GM23338 (cell line): ENCODE data around the gene FGD4.

ENCODE experiments used
- CREB1 ChIP-seq: fragments of 250-450 bp; sonication (Bioruptor Pico); IDR thresholded peaks from 2 replicates; pipeline ENCODE4 v1.5.0; 2020; ENCODE audit warnings: low read depth, mild to moderate bottlenecking, moderate library complexity
- EZH2 ChIP-seq: fragments of 200-600 bp; sonication (generic); IDR thresholded peaks from one replicate; pipeline ENCODE4 v1.8.0; 2017; ENCODE audit warnings: antibody characterized with exemption, mild to moderate bottlenecking, low read depth; ENCODE audit not compliant: unreplicated experiment
- EZH2phosphoT487 ChIP-seq: fragments of 200-600 bp; sonication (generic); IDR thresholded peaks from one replicate; pipeline ENCODE4 v1.8.1; 2018; ENCODE audit warnings: antibody characterized with exemption; ENCODE audit not compliant: unreplicated experiment
- JUNB ChIP-seq: IDR thresholded peaks from one replicate; pipeline ENCODE4 v1.6.1; 2016; ENCODE audit warnings: antibody characterized with exemption; ENCODE audit not compliant: unreplicated experiment
- NANOG ChIP-seq: IDR thresholded peaks from 2 replicates; pipeline ENCODE4 v1.6.1; 2016; ENCODE audit warnings: antibody characterized with exemption, borderline replicate concordance
- POLR2AphosphoS5 ChIP-seq: IDR thresholded peaks from 2 replicates; pipeline ENCODE4 v1.6.1; 2016; ENCODE audit warnings: antibody characterized with exemption, low read depth
- ZNF331 ChIP-seq: fragments of 250-450 bp; sonication (Bioruptor Pico); IDR thresholded peaks from 2 replicates; pipeline ENCODE4 v1.5.0; 2020; ENCODE audit warnings: low read depth, mild to moderate bottlenecking, moderate library complexity
- TF ChIP-seq, protein P1 (sequence below), 2 experiments: fragments of 200-600 bp in 1 of 2; sonication (generic) in 1 of 2; conservative IDR thresholded peaks; 2 replicates each; pipeline versions ENCODE4 v1.5.1 to v1.6.1; 2016 to 2017; ENCODE audit warnings: antibody characterized with exemption in 2 of 2, low read depth in 2 of 2, mild to moderate bottlenecking in 2 of 2, moderate library complexity in 1 of 2
- TF ChIP-seq, protein P2 (sequence below): IDR thresholded peaks from 2 replicates; pipeline ENCODE4 v1.6.1; 2016; ENCODE audit warnings: antibody characterized with exemption
- TF ChIP-seq, protein P3 (sequence below): IDR thresholded peaks from one replicate; pipeline ENCODE4 v1.6.1; 2018; ENCODE audit warnings: antibody characterized with exemption; ENCODE audit not compliant: unreplicated experiment

DNA sequence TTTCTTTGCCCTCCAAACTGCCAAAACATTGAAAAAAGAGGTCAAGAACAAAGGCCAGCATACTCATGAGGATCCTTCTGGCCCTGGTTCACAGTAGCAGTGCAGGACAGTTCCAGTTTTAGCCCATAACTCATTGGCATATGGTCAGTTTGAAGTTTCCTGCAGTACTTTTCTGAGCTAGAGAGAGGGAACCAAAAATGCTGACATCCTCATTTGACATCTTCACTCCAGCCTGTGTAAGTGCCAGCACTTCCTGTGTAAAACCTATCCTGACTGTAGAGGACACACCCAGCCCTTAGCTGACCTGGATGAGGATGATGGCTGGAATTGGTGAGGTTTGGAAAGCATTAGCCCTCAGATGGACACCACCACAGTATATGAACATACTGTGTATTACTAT lies 84.1 kb downstream of the FGD4 start:
- TF ChIP-seq EZH2: no peak
- TF ChIP-seq, protein P1, sequence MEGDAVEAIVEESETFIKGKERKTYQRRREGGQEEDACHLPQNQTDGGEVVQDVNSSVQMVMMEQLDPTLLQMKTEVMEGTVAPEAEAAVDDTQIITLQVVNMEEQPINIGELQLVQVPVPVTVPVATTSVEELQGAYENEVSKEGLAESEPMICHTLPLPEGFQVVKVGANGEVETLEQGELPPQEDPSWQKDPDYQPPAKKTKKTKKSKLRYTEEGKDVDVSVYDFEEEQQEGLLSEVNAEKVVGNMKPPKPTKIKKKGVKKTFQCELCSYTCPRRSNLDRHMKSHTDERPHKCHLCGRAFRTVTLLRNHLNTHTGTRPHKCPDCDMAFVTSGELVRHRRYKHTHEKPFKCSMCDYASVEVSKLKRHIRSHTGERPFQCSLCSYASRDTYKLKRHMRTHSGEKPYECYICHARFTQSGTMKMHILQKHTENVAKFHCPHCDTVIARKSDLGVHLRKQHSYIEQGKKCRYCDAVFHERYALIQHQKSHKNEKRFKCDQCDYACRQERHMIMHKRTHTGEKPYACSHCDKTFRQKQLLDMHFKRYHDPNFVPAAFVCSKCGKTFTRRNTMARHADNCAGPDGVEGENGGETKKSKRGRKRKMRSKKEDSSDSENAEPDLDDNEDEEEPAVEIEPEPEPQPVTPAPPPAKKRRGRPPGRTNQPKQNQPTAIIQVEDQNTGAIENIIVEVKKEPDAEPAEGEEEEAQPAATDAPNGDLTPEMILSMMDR (conservative IDR thresholded peaks at IDR 0.05; ENCODE audit: low read depth in 2 of 2): no peak
- no peak for TF ChIP-seq NANOG
- no peak for TF ChIP-seq CREB1 (CRISPR knock-in tag)
- no peak for TF ChIP-seq EZH2phosphoT487
- TF ChIP-seq, protein P2, sequence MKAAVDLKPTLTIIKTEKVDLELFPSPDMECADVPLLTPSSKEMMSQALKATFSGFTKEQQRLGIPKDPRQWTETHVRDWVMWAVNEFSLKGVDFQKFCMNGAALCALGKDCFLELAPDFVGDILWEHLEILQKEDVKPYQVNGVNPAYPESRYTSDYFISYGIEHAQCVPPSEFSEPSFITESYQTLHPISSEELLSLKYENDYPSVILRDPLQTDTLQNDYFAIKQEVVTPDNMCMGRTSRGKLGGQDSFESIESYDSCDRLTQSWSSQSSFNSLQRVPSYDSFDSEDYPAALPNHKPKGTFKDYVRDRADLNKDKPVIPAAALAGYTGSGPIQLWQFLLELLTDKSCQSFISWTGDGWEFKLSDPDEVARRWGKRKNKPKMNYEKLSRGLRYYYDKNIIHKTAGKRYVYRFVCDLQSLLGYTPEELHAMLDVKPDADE: no peak
- TF ChIP-seq POLR2AphosphoS5: no peak
- TF ChIP-seq, protein P3, sequence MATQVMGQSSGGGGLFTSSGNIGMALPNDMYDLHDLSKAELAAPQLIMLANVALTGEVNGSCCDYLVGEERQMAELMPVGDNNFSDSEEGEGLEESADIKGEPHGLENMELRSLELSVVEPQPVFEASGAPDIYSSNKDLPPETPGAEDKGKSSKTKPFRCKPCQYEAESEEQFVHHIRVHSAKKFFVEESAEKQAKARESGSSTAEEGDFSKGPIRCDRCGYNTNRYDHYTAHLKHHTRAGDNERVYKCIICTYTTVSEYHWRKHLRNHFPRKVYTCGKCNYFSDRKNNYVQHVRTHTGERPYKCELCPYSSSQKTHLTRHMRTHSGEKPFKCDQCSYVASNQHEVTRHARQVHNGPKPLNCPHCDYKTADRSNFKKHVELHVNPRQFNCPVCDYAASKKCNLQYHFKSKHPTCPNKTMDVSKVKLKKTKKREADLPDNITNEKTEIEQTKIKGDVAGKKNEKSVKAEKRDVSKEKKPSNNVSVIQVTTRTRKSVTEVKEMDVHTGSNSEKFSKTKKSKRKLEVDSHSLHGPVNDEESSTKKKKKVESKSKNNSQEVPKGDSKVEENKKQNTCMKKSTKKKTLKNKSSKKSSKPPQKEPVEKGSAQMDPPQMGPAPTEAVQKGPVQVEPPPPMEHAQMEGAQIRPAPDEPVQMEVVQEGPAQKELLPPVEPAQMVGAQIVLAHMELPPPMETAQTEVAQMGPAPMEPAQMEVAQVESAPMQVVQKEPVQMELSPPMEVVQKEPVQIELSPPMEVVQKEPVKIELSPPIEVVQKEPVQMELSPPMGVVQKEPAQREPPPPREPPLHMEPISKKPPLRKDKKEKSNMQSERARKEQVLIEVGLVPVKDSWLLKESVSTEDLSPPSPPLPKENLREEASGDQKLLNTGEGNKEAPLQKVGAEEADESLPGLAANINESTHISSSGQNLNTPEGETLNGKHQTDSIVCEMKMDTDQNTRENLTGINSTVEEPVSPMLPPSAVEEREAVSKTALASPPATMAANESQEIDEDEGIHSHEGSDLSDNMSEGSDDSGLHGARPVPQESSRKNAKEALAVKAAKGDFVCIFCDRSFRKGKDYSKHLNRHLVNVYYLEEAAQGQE: no peak
- TF ChIP-seq ZNF331 (CRISPR knock-in tag): no peak
- no peak for TF ChIP-seq JUNB
